HG03045 (cell line): ENCODE data around the gene MBOAT2.
"Not testable (repeated sequence)": the region's sequence is repeated elsewhere in the genome, so short reads cannot be mapped to it uniquely, and the experiment has no call there.

ENCODE experiments used
- ATAC-seq: cut with Tn5 transposase; IDR thresholded peaks from one replicate; pipeline ENCODE4 v1.9.1; 2021; ENCODE audit warnings: mild to moderate bottlenecking, moderate library complexity; ENCODE audit not compliant: unreplicated experiment

The MBOAT2 gene

GRCh38 chr2:9003616-9004337 lies at the start of gene MBOAT2:
Gene MBOAT2, minus strand, starts transcription at chr2:9003684. Its CDS starts 70 bp downstream, at chr2:9003614.
- peak; percentile 92 for ATAC-seq

DNA sequence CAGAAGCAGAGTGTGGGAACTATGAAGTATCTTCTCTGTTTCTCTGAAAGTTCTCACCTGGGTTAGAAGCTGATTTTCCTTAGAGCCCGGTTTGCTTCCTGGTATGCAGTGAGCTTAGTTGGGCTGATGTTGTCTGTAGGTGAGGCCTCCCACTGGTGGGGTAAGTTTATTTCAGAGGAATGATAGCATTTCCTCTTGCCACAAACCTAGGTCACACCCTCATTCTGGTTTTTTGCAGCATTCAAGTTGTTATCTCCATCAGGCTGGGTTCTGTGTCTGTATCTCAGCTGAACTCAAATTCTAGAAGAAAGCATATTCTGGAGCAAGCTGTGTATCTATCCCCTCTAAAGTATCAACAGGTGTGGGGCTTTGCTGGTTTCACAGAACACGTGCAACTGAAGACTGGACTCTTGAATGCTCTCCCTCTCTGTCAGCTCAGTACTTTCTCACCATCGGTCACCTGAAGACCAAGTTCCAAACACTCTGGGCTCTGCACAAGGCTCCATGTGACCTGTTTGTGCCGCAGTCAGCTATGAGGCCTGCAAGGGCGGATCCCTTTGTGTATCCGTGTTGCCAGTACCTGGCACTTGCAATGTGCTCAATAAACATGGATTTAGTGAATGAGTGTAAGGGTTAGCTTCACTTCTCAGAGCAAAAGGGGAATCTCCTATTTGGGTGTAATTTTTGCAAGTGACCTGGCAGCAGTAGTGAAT lies 49.5 kb upstream of the MBOAT2 start:
- no peak for ATAC-seq

GRCh38 chr2:9051451-9051850 lies 48.0 kb upstream of the MBOAT2 start:
- ATAC-seq = not testable (repeated sequence)

DNA sequence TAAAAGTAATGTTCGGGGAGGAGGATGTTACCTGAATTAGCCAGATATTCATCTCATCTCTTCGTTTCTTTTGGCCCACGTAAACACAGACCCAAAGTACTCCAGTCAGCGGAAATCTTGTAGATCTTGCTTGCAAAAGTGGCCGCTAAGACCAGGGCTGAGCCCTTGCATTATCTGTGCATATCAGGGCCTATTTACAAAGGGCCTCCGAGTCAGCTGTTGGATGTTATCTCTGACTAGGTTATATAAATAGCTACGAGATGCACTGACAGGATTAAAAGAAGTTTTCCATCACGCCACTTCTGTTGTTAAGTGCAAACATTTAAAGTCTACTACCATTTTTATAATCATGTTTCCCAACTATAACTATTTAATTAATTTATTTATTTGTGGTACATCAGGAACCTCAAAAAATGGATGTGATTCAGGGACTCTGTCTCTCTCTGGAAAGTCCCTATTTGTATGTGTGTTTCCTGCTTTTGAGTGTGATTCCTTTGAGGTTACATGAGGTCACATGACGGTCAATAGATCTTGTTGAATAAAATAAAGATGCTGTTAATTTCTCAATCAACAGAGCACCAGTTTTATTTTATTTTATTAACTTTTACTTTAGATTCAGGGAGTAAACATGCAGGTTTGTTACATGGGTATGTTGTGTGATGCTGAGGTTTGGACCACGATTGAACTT lies 46.8 kb upstream of the MBOAT2 start:
- no peak for ATAC-seq

DNA sequence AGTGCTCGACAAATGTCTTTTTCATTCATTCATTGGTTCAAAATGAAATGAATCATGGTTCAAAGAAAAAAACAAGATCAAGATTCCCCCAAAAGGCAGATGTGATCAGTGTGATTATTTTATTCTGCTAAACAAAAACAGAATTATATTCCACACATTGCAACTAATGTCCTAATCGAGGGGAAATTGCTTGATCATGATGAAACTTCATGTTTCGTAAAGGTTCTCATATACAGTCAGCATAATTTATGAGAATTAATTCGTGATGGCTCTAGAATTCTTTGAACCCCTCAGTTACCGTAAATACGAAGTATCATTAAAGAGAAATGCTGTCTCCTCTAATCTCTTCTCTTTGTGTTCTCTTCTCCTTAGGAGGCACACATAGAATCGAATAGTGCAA lies 42.1 kb upstream of the MBOAT2 start:
- no peak for ATAC-seq

DNA sequence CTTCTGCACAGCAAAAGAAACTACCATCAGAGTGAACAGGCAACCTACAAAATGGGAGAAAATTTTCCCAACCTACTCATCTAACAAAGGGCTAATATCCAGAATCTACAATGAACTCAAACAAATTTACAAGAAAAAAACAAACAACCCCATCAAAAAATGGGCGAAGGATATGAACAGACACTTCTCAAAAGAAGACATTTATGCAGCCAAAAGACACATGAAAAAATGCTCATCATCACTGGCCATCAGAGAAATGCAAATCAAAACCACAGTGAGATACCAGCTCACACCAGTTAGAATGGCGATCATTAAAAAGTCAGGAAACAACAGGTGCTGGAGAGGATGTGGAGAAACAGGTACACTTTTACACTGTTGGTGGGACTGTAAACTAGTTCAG lies 40.0 kb upstream of the MBOAT2 start:
- ATAC-seq = not testable (repeated sequence)

- no peak for ATAC-seq
Measured at GRCh38 chr2:9037166-9037565, 33.7 kb upstream of the MBOAT2 start.

DNA sequence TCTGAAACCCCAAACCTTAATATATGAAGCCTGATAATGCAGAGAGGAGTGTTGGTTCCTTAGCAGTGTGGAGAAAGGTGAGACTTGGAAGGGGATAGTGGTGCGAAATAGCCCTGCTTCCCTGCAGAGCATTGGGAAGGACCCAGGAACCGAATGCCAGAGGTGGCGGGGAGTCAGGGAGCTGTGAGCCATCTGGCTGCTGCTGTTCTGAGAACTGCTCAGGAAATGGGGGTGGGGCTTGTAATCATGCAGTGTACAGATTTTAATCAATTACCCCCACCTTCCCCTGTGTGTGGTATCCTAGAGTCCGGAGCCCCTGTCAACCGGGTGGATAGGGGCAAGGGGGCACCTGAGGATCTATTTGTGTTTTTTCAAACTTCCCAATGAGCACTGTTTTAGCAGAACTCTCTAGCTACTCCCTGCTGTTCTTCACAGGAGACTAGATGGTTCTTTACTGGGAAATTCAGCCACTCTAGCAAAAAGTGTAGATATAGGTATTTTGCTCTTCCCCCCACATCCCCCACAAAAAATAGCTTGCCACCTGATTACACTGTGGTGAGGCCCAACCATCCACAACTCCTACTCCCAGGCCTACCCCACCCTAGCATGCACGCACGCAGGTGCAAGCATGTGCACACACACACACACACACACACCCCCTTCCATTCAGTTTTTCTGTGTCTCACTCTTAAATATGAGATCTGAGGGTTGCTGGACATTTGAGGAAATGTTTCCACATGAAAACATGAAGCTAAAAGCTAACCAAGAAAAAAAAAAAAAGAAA lies 30.1 kb upstream of the MBOAT2 start:
- ATAC-seq = no peak

- no peak for ATAC-seq
Measured at GRCh38 chr2:9032536-9033255, 29.2 kb upstream of the MBOAT2 start.

GRCh38 chr2:9032121-9032520 lies 28.6 kb upstream of the MBOAT2 start:
- no peak for ATAC-seq

DNA sequence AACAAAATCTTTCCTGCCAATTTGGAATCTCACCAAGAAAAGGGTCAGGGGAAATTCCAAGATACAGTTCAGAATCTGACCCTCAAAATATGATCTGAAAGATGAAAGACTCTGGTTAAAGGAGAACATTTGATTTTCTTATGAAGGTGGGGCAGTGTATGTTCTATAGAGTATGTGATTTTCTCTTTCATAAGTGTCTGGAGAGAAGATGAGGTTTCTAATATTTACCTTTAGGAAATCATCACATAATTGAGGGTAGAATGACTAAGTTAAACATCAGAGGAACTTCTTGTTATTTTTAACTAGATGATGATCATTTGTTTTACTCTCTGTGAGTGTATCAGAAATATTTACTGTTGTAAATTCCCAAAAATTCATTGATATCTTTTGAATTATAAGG lies 27.8 kb upstream of the MBOAT2 start:
- no peak for ATAC-seq

- no peak for ATAC-seq
Measured at GRCh38 chr2:9030841-9031240, 27.4 kb upstream of the MBOAT2 start.

DNA sequence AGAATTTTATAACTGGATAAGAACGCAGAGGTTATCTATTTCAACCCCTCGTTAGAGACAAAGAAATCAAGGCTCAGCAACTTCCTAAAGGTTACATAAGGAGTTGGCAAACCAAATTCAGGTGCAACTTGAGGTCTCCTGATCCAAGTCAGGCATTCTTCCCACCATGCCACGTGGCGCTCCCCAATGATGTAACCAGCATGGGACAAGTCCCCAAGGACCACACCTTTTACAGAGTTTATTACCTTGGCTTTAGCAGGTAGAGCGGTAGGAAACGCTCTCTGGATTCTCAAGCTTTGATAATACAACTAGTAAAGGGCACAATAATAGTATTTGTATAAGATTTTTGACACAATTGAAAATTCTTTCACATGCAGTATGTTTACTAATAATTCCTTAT lies 26.7 kb upstream of the MBOAT2 start:
- ATAC-seq = no peak

- ATAC-seq = no peak
Measured at GRCh38 chr2:9029721-9030120, 26.2 kb upstream of the MBOAT2 start.

GRCh38 chr2:9027884-9028283 lies 24.4 kb upstream of the MBOAT2 start:
- no peak for ATAC-seq

DNA sequence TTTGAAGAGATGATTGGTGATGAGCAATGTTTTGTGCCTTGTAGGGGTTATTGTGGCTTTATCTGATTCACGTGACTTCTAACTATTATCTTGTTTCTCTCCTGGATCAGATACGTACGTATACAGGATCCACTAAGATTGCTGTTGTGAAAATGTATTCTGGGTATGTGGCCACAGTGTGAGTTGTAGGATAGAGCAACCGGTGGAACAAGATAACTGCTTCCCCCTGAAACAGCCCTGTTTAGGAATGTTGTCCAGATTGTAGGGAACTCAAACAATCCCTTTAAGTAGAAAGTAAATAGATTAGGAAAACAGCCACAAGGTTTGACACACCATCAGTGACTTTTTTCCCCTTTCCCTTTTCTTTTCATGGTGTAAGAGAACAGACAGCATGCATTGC lies 22.3 kb upstream of the MBOAT2 start:
- ATAC-seq = no peak

DNA sequence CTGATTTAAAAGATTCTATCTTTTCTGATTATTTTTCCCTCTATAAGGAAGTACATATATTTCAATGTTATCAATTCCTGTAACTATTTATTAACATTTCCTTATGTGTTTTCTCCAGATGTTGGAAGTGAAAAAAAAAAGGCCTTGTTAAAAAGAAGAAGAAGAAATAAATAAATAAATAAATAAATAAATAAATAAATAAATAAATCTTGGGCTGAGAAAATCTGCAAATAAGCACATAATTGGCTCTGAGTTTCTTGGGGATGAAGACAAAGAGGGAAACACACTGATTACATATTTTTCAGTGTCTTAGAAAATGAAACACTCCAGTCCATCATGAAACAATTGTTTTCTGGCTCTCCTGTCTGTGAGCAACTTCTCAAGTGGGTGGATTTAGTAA lies 21.1 kb upstream of the MBOAT2 start:
- no peak for ATAC-seq

- no peak for ATAC-seq
Measured at GRCh38 chr2:9021563-9022211, 18.2 kb upstream of the MBOAT2 start.

- no peak for ATAC-seq
Measured at GRCh38 chr2:9020267-9020666, 16.8 kb upstream of the MBOAT2 start.

DNA sequence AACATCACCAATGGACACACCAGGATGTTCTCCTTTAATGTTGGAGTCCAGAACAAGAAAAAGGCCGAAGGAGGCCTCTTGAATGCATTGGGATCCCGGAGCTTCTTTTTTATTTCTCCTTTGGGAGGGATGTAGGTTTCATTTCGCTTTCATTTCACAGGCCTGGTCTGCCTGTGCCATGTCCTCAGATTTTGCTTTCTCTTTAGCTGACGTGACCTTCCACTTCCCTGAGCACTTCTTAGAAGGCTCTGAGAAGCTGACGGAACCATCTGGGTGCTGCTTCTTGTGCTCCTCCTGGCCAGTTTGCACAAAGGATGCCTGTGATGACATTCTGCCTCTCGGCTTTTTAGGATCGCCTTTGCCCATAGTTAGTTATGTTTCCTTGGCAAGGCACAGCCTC lies 15.1 kb upstream of the MBOAT2 start:
- ATAC-seq = no peak
